Dendritic cell treated with granulocyte-macrophage colony-stimulating factor and Interleukin-4, amounts not matched to agents 40 ng/mL and 50 ng/mL, for 4 days (primary cell): ENCODE data around the gene CISH.

Source experiments
- H3K27ac Mint-ChIP-seq: one replicate; pipeline ENCODE4 v1.8.0; 2022; ENCODE audit warnings: mild to moderate bottlenecking, mixed read lengths
- H3K27me3 Mint-ChIP-seq: one replicate; pipeline ENCODE4 v1.8.0; 2022; ENCODE audit warnings: mild to moderate bottlenecking, mixed read lengths
- H3K36me3 Mint-ChIP-seq: one replicate; pipeline ENCODE4 v1.8.0; 2022; ENCODE audit warnings: low read depth, mixed read lengths
- H3K4me1 Mint-ChIP-seq: one replicate; pipeline ENCODE4 v1.8.0; 2022; ENCODE audit warnings: low read depth, mixed read lengths
- H3K4me3 Mint-ChIP-seq: one replicate; pipeline ENCODE4 v1.8.0; 2022; ENCODE audit warnings: mild to moderate bottlenecking, moderate library complexity, mixed read lengths
- H3K9me3 Mint-ChIP-seq: one replicate; pipeline ENCODE4 v1.8.0; 2022; ENCODE audit warnings: mixed read lengths
- intact Hi-C: fragments of 100-400 bp; cut with micrococcal nuclease; formaldehyde crosslinking; loops from one replicate; pipeline ENCODE4 v1.15.0; 2022

CISH gene

DNA sequence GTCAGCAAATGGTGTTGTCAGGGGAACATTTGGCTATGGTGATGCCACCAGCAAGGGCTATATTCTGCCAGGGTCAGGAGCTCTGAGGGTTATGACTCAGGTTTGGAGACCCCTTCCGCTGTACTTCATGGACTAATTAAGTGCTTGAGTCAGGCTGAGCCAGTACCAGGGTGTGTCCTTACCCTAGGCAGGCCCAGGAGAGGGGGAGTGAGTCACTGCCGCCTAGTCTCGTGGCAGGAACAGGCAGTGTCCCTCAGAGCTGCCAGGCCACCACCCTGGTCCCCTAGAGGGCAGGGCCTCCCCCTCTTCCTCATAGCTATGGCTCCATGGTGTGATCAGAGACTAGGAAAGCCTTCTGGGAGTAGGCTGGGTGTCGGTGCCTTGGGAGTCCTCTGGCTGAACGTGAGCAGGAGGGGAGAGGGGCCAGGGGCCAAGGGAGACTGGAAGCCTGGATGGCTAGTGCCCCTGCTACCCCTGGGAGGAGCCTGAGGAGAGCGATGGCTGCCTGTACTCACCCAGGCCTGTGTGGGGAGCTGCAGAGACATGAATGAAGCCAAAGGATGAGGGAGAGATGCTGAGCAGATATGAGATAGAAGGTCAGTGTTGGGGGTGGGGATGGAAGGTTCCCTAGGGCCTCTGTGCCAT lies 16.0 kb upstream of the CISH start:
- no peaks in the 10 kb centered on the region for H3K27me3 Mint-ChIP-seq
- peaks cover 100% of the 10 kb centered on the region for H3K36me3 Mint-ChIP-seq
- H3K9me3 Mint-ChIP-seq: no peaks in the 10 kb centered on the region
- intact Hi-C loops: no loop called here
- H3K27ac Mint-ChIP-seq: peak overlapping the region; percentile 84
- H3K4me1 Mint-ChIP-seq: peaks cover 99% of the 10 kb centered on the region
- peak overlapping the region; percentile 33 for H3K4me3 Mint-ChIP-seq

DNA sequence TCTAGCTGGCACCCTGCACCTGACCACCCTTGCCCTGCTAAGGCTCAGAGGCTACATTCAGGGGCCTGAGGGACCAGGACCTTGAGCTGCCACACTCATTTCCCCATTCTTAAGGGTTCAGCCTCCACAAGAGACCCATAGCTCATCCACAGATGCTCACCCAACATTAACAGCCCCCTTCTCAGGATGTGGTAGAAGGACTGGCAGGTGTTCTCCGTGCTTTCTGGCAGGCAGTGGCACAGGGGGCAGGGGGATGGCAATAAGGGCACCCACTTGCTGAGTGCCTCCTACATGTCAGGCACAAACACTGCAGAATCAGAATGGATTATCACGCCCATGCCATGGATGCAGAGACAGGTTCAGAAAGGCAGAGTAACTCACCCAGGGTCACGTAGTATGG lies 14.8 kb upstream of the CISH start:
- H3K36me3 Mint-ChIP-seq: peaks cover 99% of the 10 kb centered on the region
- intact Hi-C loops: no loop called here
- peak overlapping the region; percentile 84 for H3K27ac Mint-ChIP-seq
- H3K9me3 Mint-ChIP-seq: no peaks in the 10 kb centered on the region
- peaks cover 98% of the 10 kb centered on the region for H3K4me1 Mint-ChIP-seq
- H3K4me3 Mint-ChIP-seq: peak overlapping the region; percentile 37
- no peaks in the 10 kb centered on the region for H3K27me3 Mint-ChIP-seq

DNA sequence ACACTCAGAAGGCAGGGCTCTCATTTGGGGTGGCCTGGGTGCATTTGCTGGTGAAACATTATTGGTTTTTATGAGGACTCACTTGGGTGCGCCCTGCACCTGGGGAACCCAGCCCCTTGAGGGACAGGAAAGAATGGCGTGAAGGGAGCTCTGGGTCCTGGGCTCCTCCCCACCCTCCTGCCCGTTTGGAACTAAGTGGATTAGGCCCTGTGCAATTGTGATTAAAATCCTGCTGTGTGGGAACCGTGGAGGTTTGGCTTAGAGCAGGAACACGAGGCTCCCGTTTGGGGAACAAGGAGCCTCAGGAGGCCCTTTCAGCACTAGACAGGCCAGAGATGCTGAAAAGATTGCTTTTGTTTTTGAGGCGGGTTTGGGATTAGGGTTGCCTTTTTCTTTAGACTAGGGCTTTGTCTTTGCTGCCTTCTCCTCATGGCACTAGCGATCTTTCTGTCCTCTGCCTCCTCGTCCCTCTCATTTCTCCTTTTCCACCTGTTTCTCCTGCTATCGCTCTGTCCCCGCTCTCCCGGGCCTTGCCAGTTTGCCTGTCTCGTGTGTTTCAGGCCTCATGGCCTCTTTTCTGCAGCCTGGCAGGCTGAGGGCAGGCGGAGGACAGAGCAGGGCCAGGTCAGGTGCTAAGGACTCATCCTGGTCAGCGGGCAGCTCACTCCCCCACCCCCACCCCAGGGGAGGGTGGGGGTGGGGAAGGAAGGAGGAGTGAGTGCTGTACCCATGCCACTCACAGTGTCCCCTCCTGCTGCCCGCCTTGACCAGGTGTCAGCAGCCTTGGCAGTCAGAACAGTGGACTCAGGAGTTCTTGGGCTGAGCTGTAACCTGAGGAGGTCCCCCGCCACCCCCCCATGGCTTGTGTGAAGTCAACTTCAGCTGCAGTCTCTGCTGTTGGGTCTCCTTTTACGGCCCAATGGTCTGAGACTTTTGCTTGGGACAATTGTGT lies 13.9 kb upstream of the CISH start:
- peak overlapping the region; percentile 84 for H3K27ac Mint-ChIP-seq
- intact Hi-C loops: no loop called here
- H3K9me3 Mint-ChIP-seq: no peaks in the 10 kb centered on the region
- H3K4me3 Mint-ChIP-seq: no peak overlapping the region
- no peaks in the 10 kb centered on the region for H3K27me3 Mint-ChIP-seq
- H3K4me1 Mint-ChIP-seq: peaks cover 94% of the 10 kb centered on the region
- peaks cover 99% of the 10 kb centered on the region for H3K36me3 Mint-ChIP-seq

DNA sequence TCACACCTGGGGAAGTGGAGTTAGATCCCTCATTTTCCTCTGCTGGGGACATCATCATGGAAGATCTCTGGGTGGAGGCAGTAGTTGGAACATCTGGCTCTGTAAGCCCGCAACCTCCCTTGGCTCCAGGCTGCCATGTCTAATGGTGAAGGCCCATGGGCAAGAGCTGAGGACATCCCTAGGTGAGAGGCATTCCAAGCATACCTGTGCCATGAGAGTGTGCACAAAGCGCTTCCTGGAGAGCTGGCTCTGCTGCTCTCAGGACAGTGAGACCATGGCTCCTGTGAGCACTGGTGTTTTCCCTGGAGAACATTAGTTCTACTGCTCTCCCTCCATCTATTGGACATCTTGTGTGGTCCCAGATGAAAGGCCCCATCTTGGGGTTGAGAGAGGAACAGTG lies 13.1 kb upstream of the CISH start:
- intact Hi-C loops: no loop called here
- peaks cover 99% of the 10 kb centered on the region for H3K36me3 Mint-ChIP-seq
- H3K9me3 Mint-ChIP-seq: no peaks in the 10 kb centered on the region
- peaks cover 94% of the 10 kb centered on the region for H3K4me1 Mint-ChIP-seq
- peak overlapping the region; percentile 48 for H3K4me3 Mint-ChIP-seq
- peak overlapping the region; percentile 98 for H3K27ac Mint-ChIP-seq
- no peaks in the 10 kb centered on the region for H3K27me3 Mint-ChIP-seq

DNA sequence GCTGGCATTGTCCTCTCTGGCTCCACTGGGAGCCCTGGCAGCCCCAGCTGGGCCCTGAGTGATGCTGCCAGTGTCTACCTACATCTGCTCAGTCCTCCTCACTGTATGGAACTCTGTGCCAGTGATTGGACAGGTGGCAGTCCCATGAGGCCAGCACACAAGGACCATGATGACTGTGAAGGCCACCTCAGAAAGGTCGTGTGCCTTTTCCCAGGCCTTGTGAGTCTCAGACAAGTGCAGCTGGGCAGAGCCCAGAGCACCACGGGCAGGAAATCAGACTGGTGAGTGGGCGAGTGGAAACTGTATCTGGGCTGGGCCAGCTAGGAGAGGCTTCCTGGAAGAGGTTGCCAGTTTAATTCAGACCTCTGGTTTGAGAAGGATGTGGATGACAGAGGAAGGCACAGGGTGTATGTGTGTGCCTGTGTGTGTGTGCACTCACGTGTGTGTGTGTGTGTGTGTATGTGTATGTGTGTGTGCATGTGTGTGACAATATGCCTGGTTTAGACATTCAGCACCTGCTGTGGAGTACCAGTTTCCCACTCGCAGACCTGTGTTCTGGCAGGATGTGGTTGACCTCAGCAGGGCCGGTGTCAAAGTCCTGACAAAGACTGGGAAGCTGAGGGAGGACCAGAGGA lies 12.4 kb upstream of the CISH start:
- H3K36me3 Mint-ChIP-seq: peaks cover 99% of the 10 kb centered on the region
- H3K27ac Mint-ChIP-seq: peak overlapping the region; percentile 98
- peaks cover 94% of the 10 kb centered on the region for H3K4me1 Mint-ChIP-seq
- peak overlapping the region; percentile 48 for H3K4me3 Mint-ChIP-seq
- no peaks in the 10 kb centered on the region for H3K27me3 Mint-ChIP-seq
- no peaks in the 10 kb centered on the region for H3K9me3 Mint-ChIP-seq
- intact Hi-C loops: no loop called here

DNA sequence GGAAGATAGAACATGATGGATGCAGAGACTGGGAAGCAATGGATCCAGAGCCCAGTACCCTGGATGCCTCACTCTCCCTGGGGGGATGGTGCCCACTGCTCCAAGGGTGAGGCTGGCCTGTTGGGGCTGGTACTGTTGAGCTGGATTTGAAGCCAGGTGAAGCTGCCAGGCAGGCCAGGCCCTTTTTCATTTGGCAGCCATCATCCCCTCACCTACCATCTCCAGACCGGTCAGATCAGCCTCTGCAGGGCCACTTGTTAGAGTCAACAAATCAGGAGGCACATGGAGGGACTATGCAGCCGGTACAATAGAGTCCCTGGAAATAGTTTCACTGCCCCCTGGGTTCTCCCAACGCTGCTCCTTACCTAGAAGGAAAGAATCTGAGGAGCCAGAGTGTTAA lies 11.3 kb upstream of the CISH start:
- no peak overlapping the region for H3K4me3 Mint-ChIP-seq
- peaks cover 99% of the 10 kb centered on the region for H3K36me3 Mint-ChIP-seq
- H3K4me1 Mint-ChIP-seq: peaks cover 95% of the 10 kb centered on the region
- peak overlapping the region; percentile 98 for H3K27ac Mint-ChIP-seq
- H3K9me3 Mint-ChIP-seq: no peaks in the 10 kb centered on the region
- intact Hi-C loops: no loop called here
- no peaks in the 10 kb centered on the region for H3K27me3 Mint-ChIP-seq

DNA sequence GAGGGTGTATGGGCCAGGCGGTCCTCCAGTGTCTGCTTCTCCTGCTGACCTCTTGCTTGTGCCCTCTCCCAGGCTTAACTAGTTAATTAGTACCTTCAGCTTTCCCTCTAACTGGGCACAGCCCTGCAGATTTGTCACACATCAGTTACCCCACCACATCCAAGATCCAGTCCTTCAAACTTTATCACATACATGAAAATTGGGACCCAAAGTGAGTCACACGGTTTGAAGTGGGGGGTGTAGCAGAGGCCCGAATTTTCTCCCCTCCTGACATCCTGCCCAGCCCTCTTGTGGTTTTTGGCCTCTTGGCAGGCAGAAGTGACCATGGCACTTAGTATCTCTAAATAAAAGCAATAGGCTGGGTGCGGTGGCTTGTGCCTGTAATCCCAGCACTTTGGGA lies 9.2 kb upstream of the CISH start:
- peaks cover 84% of the 10 kb centered on the region for H3K4me1 Mint-ChIP-seq
- no peaks in the 10 kb centered on the region for H3K27me3 Mint-ChIP-seq
- peak overlapping the region; percentile 99 for H3K4me3 Mint-ChIP-seq
- no peaks in the 10 kb centered on the region for H3K9me3 Mint-ChIP-seq
- intact Hi-C loops: no loop called here
- peak overlapping the region; percentile 98 for H3K27ac Mint-ChIP-seq
- peaks cover 97% of the 10 kb centered on the region for H3K36me3 Mint-ChIP-seq

DNA sequence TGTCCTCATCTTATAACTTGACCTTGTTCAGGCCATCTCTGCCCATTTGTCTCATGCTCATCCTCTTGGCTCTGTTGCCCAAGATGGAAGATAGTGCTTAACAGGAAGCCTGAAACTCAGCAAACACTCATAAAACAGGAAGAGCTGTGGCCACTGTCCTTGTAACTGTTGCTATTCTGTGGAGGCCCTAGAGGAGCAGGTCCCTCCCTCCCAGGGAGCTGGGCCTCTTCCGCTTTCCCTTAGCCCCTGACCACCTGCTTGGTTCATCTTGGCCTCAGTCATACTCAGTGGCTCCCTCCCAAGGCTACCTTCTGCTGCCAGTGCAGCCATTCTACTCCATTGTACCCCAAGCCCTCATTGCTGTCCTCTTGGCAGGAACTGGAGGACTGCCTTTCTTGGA lies 8.8 kb upstream of the CISH start:
- Mint-ChIP-seq H3K27ac (peak overlapping the region; percentile 98), H3K4me3 (peak overlapping the region; percentile 99), H3K27me3 (no peaks in the 10 kb centered on the region), H3K9me3 (no peaks in the 10 kb centered on the region), H3K4me1 (peaks cover 84% of the 10 kb centered on the region), H3K36me3 (peaks cover 97% of the 10 kb centered on the region)
- intact Hi-C loops: no loop called here

DNA sequence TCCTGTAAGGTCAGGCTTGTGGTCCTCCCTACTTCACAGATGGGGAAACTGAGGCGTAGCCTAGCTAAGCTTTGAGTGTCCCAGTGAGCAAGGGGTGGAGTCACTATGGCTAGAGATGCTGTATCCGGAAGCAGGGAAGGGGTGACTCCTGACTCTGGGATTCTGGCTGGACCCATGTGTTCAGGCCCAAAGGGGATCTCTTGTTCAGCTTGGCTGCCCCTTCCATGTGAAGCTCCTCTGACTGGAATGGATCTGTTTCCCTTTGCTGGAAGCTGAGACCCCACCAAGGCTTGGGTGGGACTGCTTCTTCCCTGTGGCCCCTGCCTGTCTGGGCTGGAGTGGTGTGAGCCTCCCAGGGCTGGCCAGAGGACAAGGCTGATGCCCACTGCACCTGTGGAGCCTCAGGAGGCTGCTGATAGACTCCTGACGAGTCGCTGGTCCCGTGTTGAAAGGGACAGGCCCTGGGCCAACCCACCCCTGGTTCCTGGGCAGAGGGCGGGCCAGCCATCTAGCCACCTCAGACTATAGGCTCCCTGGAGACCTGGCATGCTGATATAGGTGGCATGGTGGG lies 6.4 kb upstream of the CISH start:
- no peaks in the 10 kb centered on the region for H3K9me3 Mint-ChIP-seq
- H3K27ac Mint-ChIP-seq: peak overlapping the region; percentile 98
- H3K27me3 Mint-ChIP-seq: no peaks in the 10 kb centered on the region
- H3K4me3 Mint-ChIP-seq: peak overlapping the region; percentile 99
- intact Hi-C loops: loop anchor here (5.0 kb wide), 2 partner anchors 34 to 769 kb away; partner anchors contain the start of gene MANF
- H3K36me3 Mint-ChIP-seq: peaks cover 94% of the 10 kb centered on the region
- H3K4me1 Mint-ChIP-seq: peaks cover 79% of the 10 kb centered on the region

DNA sequence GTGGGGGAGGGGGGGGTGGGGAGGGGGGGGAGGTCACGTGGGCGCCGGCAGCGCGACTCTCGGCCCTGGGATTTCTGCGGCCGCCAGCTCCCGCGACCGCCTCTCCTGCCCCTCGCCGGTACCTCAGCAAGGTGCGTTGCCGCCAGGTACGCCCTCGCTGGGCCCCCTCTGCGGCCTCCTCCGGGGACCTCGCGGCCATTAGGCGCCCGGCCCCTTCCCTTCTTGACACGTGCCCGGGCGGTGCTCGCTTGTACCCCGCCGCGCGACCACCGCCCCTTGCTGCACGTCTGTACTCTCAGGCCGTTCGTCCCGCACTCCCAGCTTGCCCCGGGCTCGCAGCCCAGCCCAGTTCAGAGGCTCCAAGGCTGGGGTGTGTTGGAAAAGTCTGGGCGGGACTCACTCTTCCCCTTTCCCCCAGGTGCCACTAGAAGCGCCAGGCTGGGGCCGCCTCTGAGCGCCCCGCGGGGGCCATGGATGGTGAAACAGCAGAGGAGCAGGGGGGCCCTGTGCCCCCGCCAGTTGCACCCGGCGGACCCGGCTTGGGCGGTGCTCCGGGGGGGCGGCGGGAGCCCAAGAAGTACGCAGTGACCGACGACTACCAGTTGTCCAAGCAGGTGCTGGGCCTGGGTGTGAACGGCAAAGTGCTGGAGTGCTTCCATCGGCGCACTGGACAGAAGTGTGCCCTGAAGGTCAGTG lies 5.7 kb upstream of the CISH start, which contains the start of gene MAPKAPK3:
TSS of gene MAPKAPK3 (plus strand) at position 56 of the 696 bp plus-strand sequence. CDS start at position 471, 415 bp downstream.
- intact Hi-C loops: loop anchor here (5.0 kb wide), 2 partner anchors 35 to 770 kb away; partner anchors contain the start of gene MANF
- H3K36me3 Mint-ChIP-seq: peaks cover 94% of the 10 kb centered on the region

DNA sequence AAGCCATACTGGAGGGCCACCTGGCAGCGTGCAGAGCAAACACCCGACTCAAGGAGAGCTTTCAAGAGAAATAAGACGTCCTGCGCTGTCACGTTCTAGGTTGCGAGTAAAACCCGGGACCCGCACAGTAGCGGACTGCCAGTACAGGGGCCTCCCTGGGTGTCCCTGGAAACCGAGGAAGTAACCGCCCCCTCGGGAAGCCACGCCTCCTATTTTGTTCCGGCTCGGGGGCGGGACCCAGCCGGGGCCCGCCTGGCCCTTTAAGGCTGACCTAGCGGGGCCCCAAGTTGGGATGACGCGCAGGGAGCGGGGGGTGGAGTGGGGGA lies 5.2 kb upstream of the CISH start:
- peak overlapping the region; percentile 98 for H3K27ac Mint-ChIP-seq
- H3K4me3 Mint-ChIP-seq: peak overlapping the region; percentile 99
- peaks cover 75% of the 10 kb centered on the region for H3K4me1 Mint-ChIP-seq
- H3K36me3 Mint-ChIP-seq: peaks cover 94% of the 10 kb centered on the region
- intact Hi-C loops: loop anchor here (1.0 to 5.0 kb wide), 3 partner anchors 36 to 771 kb away; partner anchors contain the start of gene MANF
- no peaks in the 10 kb centered on the region for H3K27me3 Mint-ChIP-seq
- H3K9me3 Mint-ChIP-seq: no peaks in the 10 kb centered on the region

More for the DNA sequence above, 5.7 kb upstream of the CISH start, which contains the start of gene MAPKAPK3:
- H3K4me3 Mint-ChIP-seq: peak within 1 kb of the TSS; percentile 99
- no peaks in the 10 kb centered on the region for H3K9me3 Mint-ChIP-seq
- H3K27ac Mint-ChIP-seq: peak within 1 kb of the TSS; percentile 98
- no peaks in the 10 kb centered on the region for H3K27me3 Mint-ChIP-seq
- peaks cover 76% of the 10 kb centered on the region for H3K4me1 Mint-ChIP-seq

DNA sequence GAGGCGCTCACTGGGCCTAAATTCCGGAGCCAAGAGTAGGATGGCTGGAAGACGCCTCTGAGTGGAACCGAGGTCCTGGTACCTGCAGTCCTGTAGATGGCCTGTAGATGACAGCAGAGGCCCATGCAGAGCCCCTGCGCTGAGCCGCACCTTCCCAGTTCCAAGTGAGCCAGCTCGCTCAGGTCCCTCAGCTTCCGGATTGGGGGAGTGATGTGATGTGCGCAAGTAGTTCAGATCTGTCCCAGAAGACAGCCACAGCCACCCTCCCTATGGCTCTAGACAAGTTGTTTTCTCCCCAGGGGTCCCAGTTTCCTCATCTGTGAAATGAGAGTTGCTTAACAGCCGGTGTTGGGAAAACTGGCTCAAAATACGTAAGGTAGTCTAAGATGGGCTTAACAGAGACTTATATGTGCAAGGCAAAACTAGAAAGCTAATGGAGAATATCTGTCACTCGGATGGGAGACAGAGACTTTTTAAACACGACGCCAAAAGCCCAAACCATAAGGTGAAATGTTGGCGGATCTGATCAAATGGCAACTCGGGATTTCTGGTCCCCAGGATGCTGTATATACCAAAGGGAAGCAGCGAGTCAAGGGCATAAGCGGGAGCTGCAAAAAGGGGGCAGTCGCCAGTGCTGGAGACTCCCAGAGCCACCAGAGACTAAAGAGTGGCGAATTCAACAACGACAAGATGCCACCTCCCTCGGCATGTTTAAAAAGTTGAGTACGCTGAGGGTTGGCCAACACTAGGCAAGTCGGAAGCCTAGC lies 4.6 kb upstream of the CISH start:
- Mint-ChIP-seq H3K9me3 (no peaks in the 10 kb centered on the region), H3K27ac (peak overlapping the region; percentile 98), H3K36me3 (peaks cover 95% of the 10 kb centered on the region), H3K27me3 (no peaks in the 10 kb centered on the region), H3K4me1 (peaks cover 73% of the 10 kb centered on the region), H3K4me3 (peak overlapping the region; percentile 99)
- intact Hi-C loops: loop anchor here (1.0 to 5.0 kb wide), 3 partner anchors 36 to 771 kb away; partner anchors contain the start of gene MANF
